GM21526 (cell line): ENCODE measurements around the gene DDB1.

Experiments
- ATAC-seq: cut with Tn5 transposase; IDR thresholded peaks from one replicate; pipeline ENCODE4 v1.9.1; 2021; ENCODE audit warnings: moderate library complexity; ENCODE audit not compliant: unreplicated experiment, low FRiP score

DDB1 gene

GRCh38 chr11:61332797-61333549 is at the start of gene DDB1, which contains the start of gene TKFC:
Gene DDB1, minus strand, starts transcription at chr11:61333105. Its CDS starts 137 bp downstream, at chr11:61332968.
Gene TKFC, plus strand, starts transcription at chr11:61333228. Its CDS starts 1,501 bp downstream, at chr11:61334729.
- peak; percentile 80 for ATAC-seq

GRCh38 chr11:61380884-61381283 is 48.0 kb upstream of the DDB1 start:
- ATAC-seq, result no peak

GRCh38 chr11:61378713-61379313 is 45.9 kb upstream of the DDB1 start:
- no peak for ATAC-seq

GRCh38 chr11:61377461-61378160 is 44.7 kb upstream of the DDB1 start:
- no peak for ATAC-seq

- no peak for ATAC-seq
Measured at GRCh38 chr11:61375761-61376108, 42.8 kb upstream of the DDB1 start.

GRCh38 chr11:61372659-61373420 is 39.9 kb upstream of the DDB1 start:
- no peak for ATAC-seq

- ATAC-seq, result no peak
Measured at GRCh38 chr11:61370349-61371005, 37.6 kb upstream of the DDB1 start.

GRCh38 chr11:61369372-61370348 is 36.8 kb upstream of the DDB1 start:
- no peak for ATAC-seq

- no peak for ATAC-seq
Measured at GRCh38 chr11:61368646-61369045, 35.7 kb upstream of the DDB1 start.

- ATAC-seq, result no peak
Measured at GRCh38 chr11:61367406-61367805, 34.5 kb upstream of the DDB1 start.

GRCh38 chr11:61364012-61364675 is 31.2 kb upstream of the DDB1 start:
- ATAC-seq, result no peak

GRCh38 chr11:61362542-61362875 is 29.6 kb upstream of the DDB1 start:
- ATAC-seq, result no peak

- peak; percentile 73 for ATAC-seq
Measured at GRCh38 chr11:61361741-61362541, 29.0 kb upstream of the DDB1 start, which contains the start of the genes CYB561A3 and TMEM138. Gene CYB561A3, minus strand, starts transcription at chr11:61361882. Its CDS starts 5,169 bp downstream, at chr11:61356713. Gene TMEM138, plus strand, starts transcription at chr11:61362374. Its CDS starts 2,017 bp downstream, at chr11:61364391.

- no peak for ATAC-seq
Measured at GRCh38 chr11:61361237-61361740, 28.4 kb upstream of the DDB1 start.

- ATAC-seq, result no peak
Measured at GRCh38 chr11:61359516-61359915, 26.6 kb upstream of the DDB1 start.

GRCh38 chr11:61358566-61358965 is 25.7 kb upstream of the DDB1 start:
- ATAC-seq, result no peak

GRCh38 chr11:61357894-61358239 is 25.0 kb upstream of the DDB1 start:
- no peak for ATAC-seq
